ENCODE results near the gene CPA2. TPM values are rescaled to one million over a fixed set of nuclear protein-coding genes. Genes with fewer than 3 reads are reported as not detected.

The CPA2 gene
- total RNA-seq, 1 donor from 2014 or later: 0.82 TPM

- peaks cover 34% of the 10 kb centered on the region for H3F3A ChIP-seq (ENCODE audit: low read depth)
- no peaks in the 10 kb centered on the region for H3K36me3 Mint-ChIP-seq
- H3K27ac ChIP-seq: peak overlapping the region; percentile 85
Measured at GRCh38 chr7:130274296-130274695, 7.6 kb downstream of the CPA2 start.

GRCh38 chr7:130274983-130275591 lies 8.4 kb downstream of the CPA2 start:
- peak overlapping the region; percentile 85 for H3K27ac ChIP-seq
- H3K36me3 Mint-ChIP-seq: no peaks in the 10 kb centered on the region
- no peaks in the 10 kb centered on the region for H3K9me3 ChIP-seq (ENCODE audit: low read depth)
- H3K4me3 Mint-ChIP-seq: peak overlapping the region; percentile 70
- no peaks in the 10 kb centered on the region for H3K36me3 ChIP-seq
- peaks cover 71% of the 10 kb centered on the region for H3K4me1 Mint-ChIP-seq
- H3K9ac ChIP-seq: no peak overlapping the region
- H3K4me1 ChIP-seq: peaks cover 43% of the 10 kb centered on the region
- peak overlapping the region; percentile 73 for H2AFZ ChIP-seq (replicated peaks)
- no peaks in the 10 kb centered on the region for H3K27me3 ChIP-seq
- peaks cover 6% of the 10 kb centered on the region for H3K27me3 Mint-ChIP-seq (ENCODE audit: insufficient read depth, low read depth)
- peaks cover 34% of the 10 kb centered on the region for H3F3A ChIP-seq (ENCODE audit: low read depth)
- H3K27ac Mint-ChIP-seq: peak overlapping the region; percentile 96
- no peak overlapping the region for H3K4me3 ChIP-seq
- no peaks in the 10 kb centered on the region for H3K79me2 ChIP-seq (ENCODE audit: low read depth)
- peak overlapping the region; percentile 71 for H3K4me2 ChIP-seq
- DNase-seq (ENCODE audit: low spot score): peak; percentile 61
- H4K20me1 ChIP-seq (ENCODE audit: low read depth): no peaks in the 10 kb centered on the region
- TF ChIP-seq EZH2phosphoT487 (IDR thresholded peaks at IDR 0.05) (no peak), CTCF (IDR thresholded peaks at IDR 0.05) (no peak), EZH2 (IDR thresholded peaks at IDR 0.05) (no peak)
- peaks cover 11% of the 10 kb centered on the region for H3K9me3 Mint-ChIP-seq

More at GRCh38 chr7:130274296-130274695, 7.6 kb downstream of the CPA2 start:
- no peak for DNase-seq (ENCODE audit: low spot score)
- H3K4me1 ChIP-seq: peaks cover 43% of the 10 kb centered on the region
- H3K4me3 ChIP-seq: peak overlapping the region; percentile 30
- TF ChIP-seq EZH2 (IDR thresholded peaks at IDR 0.05): no peak
- TF ChIP-seq CTCF (IDR thresholded peaks at IDR 0.05): no peak
- TF ChIP-seq EZH2phosphoT487 (IDR thresholded peaks at IDR 0.05): no peak
- no peaks in the 10 kb centered on the region for H3K79me2 ChIP-seq (ENCODE audit: low read depth)
- no peak overlapping the region for H3K9ac ChIP-seq
- no peaks in the 10 kb centered on the region for H3K9me3 ChIP-seq (ENCODE audit: low read depth)
- H4K20me1 ChIP-seq (ENCODE audit: low read depth): no peaks in the 10 kb centered on the region
- Mint-ChIP-seq H3K27ac (peak overlapping the region; percentile 99), H3K9me3 (peaks cover 12% of the 10 kb centered on the region), H3K27me3 (ENCODE audit: insufficient read depth, low read depth) (peaks cover 6% of the 10 kb centered on the region), H3K4me3 (peak overlapping the region; percentile 74), H3K4me1 (peaks cover 76% of the 10 kb centered on the region)
- peak overlapping the region; percentile 71 for H3K4me2 ChIP-seq
- no peaks in the 10 kb centered on the region for H3K27me3 ChIP-seq
- no peaks in the 10 kb centered on the region for H3K36me3 ChIP-seq
- H2AFZ ChIP-seq (replicated peaks): no peak overlapping the region

- no peak overlapping the region for H3K4me3 ChIP-seq
- no peak overlapping the region for H2AFZ ChIP-seq (replicated peaks)
- Mint-ChIP-seq H3K27ac (peak overlapping the region; percentile 96), H3K4me3 (peak overlapping the region; percentile 37), H3K4me1 (peaks cover 75% of the 10 kb centered on the region), H3K27me3 (ENCODE audit: insufficient read depth, low read depth) (peaks cover 5% of the 10 kb centered on the region), H3K9me3 (peaks cover 11% of the 10 kb centered on the region), H3K36me3 (no peaks in the 10 kb centered on the region)
- TF ChIP-seq CTCF (IDR thresholded peaks at IDR 0.05): no peak
- TF ChIP-seq EZH2 (IDR thresholded peaks at IDR 0.05): no peak
- TF ChIP-seq EZH2phosphoT487 (IDR thresholded peaks at IDR 0.05): no peak
- DNase-seq (ENCODE audit: low spot score): no peak
- no peak overlapping the region for H3K27ac ChIP-seq
- no peaks in the 10 kb centered on the region for H3K36me3 ChIP-seq
- H4K20me1 ChIP-seq (ENCODE audit: low read depth): no peaks in the 10 kb centered on the region
- H3K27me3 ChIP-seq: no peaks in the 10 kb centered on the region
- no peaks in the 10 kb centered on the region for H3K79me2 ChIP-seq (ENCODE audit: low read depth)
- no peak overlapping the region for H3K9ac ChIP-seq
- peaks cover 34% of the 10 kb centered on the region for H3F3A ChIP-seq (ENCODE audit: low read depth)
- H3K4me1 ChIP-seq: peaks cover 43% of the 10 kb centered on the region
- no peaks in the 10 kb centered on the region for H3K9me3 ChIP-seq (ENCODE audit: low read depth)
- peak overlapping the region; percentile 71 for H3K4me2 ChIP-seq
Measured at GRCh38 chr7:130275826-130276297, 9.2 kb downstream of the CPA2 start.
